ENCODE measurements around the gene FABP7. TPM values are rescaled to one million over a fixed set of nuclear protein-coding genes. Genes with fewer than 3 reads are reported as not detected.

Gene FABP7
- total and polyA plus RNA-seq, 3 experiments from 2014 or later = not detected

DNA sequence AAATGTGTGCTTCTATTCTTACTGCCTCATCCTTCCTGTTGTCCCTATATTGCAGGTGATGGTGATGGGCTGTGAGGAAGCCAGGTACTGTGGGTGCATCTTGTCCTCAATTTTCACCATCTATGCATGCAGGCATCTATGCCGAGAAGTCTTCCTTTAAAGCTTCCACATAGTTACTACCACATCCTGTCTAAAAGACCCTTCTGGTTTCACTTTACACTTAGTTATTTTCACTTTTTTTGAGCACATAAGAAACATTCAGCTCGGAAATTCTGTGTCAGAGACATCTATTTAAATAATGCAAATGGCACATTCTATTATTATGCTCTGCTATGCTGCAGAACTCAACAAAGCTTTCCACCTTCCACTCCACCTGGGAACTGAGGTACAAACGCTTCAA, 28.2 kb upstream of the FABP7 start:
- Histone ChIP-seq H3K4me3 (ENCODE audit: low read length) (no peak overlapping the region), H3K36me3 (ENCODE audit: insufficient read depth, low read length) (no peaks in the 10 kb centered on the region), H3K9me3 (ENCODE audit: low read length) (no peaks in the 10 kb centered on the region), H3K27me3 (ENCODE audit: insufficient read depth, low read length, poor library complexity, severe bottlenecking) (no peaks in the 10 kb centered on the region), H3K27ac (ENCODE audit: low read depth, low read length) (no peak overlapping the region), H3K4me1 (ENCODE audit: insufficient read depth, low read length) (peaks cover 4% of the 10 kb centered on the region)
- no peaks in the 10 kb centered on the region for H3K36me3 Mint-ChIP-seq
- CTCF ChIA-PET = interaction anchor here (1.1 kb wide), 1 partner anchor 83 kb away, joined by 3 read pairs; no protein-coding TSS in a partner anchor
- peaks cover 15 to 30% (median 19%) of the 10 kb centered on the region in 3 donors for H3K4me1 Mint-ChIP-seq
- H3K4me3 Mint-ChIP-seq = peak overlapping the region in 6 of 7 donors; percentile 28 to 65 (median 58)
- H3K27me3 Mint-ChIP-seq = no peaks in the 10 kb centered on the region
- peak in 1 of 5 donors; percentile 8 for DNase-seq
- POLR2A ChIA-PET = no interaction called here
- H3K27ac Mint-ChIP-seq = peak overlapping the region in 7 of 8 donors; percentile 9 to 81 (median 39)
- peaks cover 0 to 2% (median 0%) of the 10 kb centered on the region in 5 donors for H3K9me3 Mint-ChIP-seq

DNA sequence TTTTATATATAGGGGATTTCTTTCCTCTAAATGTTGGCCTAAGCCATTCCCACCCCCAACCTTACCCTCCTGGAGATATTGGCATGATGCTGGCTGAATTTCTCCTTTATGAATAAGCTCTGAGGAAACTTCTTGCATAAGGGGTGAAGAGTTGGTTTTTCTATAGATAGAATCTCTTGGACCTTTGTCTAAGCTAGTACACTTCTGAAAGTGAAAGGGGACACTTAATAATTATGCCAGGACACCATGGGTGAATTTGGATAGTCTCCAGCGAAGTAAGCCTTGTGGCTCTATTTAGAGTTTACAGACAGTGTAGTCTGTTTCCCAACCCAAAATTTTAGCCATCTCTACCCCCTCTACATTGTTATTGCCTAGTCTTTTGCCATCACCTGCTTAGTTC, 27.1 kb upstream of the FABP7 start:
- peaks cover 0 to 2% (median 0%) of the 10 kb centered on the region in 5 donors for H3K9me3 Mint-ChIP-seq
- H3K36me3 Mint-ChIP-seq = no peaks in the 10 kb centered on the region
- H3K4me3 Mint-ChIP-seq = no peak overlapping the region
- H3K4me1 Mint-ChIP-seq = peaks cover 15 to 30% (median 19%) of the 10 kb centered on the region in 3 donors
- Histone ChIP-seq H3K9me3 (ENCODE audit: low read length) (no peaks in the 10 kb centered on the region), H3K4me3 (ENCODE audit: low read length) (no peak overlapping the region), H3K27me3 (ENCODE audit: insufficient read depth, low read length, poor library complexity, severe bottlenecking) (no peaks in the 10 kb centered on the region), H3K27ac (ENCODE audit: low read depth, low read length) (no peak overlapping the region), H3K4me1 (ENCODE audit: insufficient read depth, low read length) (peaks cover 4% of the 10 kb centered on the region), H3K36me3 (ENCODE audit: insufficient read depth, low read length) (no peaks in the 10 kb centered on the region)
- DNase-seq = no peak
- ChIA-PET CTCF (no interaction called here), POLR2A (no interaction called here)
- no peaks in the 10 kb centered on the region for H3K27me3 Mint-ChIP-seq
- peak overlapping the region in 2 of 8 donors; percentile 24 to 41 for H3K27ac Mint-ChIP-seq

DNA sequence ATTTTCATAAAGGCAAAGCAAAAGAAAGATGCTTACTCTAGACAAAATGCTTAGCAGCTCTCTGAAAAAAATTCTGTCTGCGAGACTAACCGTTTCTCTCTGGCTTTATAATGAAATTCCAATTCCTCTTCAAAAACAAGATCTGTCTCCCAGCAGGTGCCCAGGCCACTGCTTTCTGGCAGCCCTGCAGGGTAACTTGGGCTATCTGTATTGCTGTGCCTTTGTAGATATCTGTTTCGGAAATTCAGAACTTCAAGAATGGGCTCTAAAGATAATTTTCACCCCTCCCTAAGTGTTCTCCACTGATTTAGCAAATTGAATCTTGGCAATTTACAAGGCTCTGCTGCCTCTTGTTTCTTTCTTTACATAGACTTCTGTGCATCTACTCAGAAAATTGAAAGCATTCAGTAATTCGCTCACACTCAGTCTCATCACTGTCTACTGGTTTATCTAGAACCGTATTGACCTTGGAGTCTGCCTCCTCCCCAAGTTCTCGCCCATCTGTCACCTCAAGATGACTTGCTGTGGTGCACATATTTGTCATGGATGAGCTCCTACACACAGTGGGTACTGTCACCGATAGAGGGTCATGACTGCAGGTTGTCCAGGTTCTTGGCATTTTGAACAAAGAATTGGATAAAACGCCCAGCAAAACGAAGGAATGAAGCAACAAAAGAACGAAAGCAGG, 26.4 kb upstream of the FABP7 start:
- H3K9me3 ChIP-seq (ENCODE audit: low read length) = no peaks in the 10 kb centered on the region
- Mint-ChIP-seq H3K27ac (peak overlapping the region in 1 of 8 donors; percentile 8), H3K4me1 (peaks cover 15 to 30% (median 16%) of the 10 kb centered on the region in 3 donors), H3K4me3 (no peak overlapping the region), H3K36me3 (no peaks in the 10 kb centered on the region), H3K27me3 (no peaks in the 10 kb centered on the region), H3K9me3 (peaks cover 0 to under 1% (median 0%) of the 10 kb centered on the region in 5 donors)
- DNase-seq = no peak
- no peaks in the 10 kb centered on the region for H3K27me3 ChIP-seq (ENCODE audit: insufficient read depth, low read length, poor library complexity, severe bottlenecking)
- H3K4me3 ChIP-seq (ENCODE audit: low read length) = no peak overlapping the region
- POLR2A ChIA-PET = no interaction called here
- CTCF ChIA-PET = no interaction called here
- no peak overlapping the region for H3K27ac ChIP-seq (ENCODE audit: low read depth, low read length)
- H3K4me1 ChIP-seq (ENCODE audit: insufficient read depth, low read length) = peaks cover 4% of the 10 kb centered on the region
- no peaks in the 10 kb centered on the region for H3K36me3 ChIP-seq (ENCODE audit: insufficient read depth, low read length)

DNA sequence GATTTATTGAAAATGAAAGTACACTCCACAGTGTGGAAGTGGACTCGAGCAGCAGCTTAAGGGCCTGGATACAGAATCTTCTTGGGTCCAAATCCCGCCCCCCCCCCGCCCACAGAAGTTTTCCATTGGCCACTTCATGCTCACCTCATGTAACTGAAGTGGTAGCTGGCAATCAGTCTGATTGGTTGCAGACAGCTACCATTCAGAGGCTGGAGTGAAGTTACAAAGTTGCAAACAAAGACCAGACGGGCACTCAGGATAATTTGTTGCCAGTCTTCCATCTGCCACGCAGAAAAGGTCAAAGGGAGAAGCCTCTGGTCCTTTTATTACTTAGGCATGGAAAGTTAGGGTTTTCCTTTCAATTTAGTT, 25.8 kb upstream of the FABP7 start:
- no peak for DNase-seq
- Mint-ChIP-seq H3K36me3 (no peaks in the 10 kb centered on the region), H3K27ac (no peak overlapping the region), H3K9me3 (no peaks in the 10 kb centered on the region), H3K4me3 (no peak overlapping the region), H3K27me3 (no peaks in the 10 kb centered on the region), H3K4me1 (peaks cover 15 to 30% (median 16%) of the 10 kb centered on the region in 3 donors)
- Histone ChIP-seq H3K27ac (ENCODE audit: low read depth, low read length) (no peak overlapping the region), H3K27me3 (ENCODE audit: insufficient read depth, low read length, poor library complexity, severe bottlenecking) (no peaks in the 10 kb centered on the region), H3K4me3 (ENCODE audit: low read length) (no peak overlapping the region), H3K36me3 (ENCODE audit: insufficient read depth, low read length) (no peaks in the 10 kb centered on the region), H3K9me3 (ENCODE audit: low read length) (no peaks in the 10 kb centered on the region), H3K4me1 (ENCODE audit: insufficient read depth, low read length) (peaks cover 4% of the 10 kb centered on the region)
- CTCF ChIA-PET = no interaction called here
- POLR2A ChIA-PET = no interaction called here

DNA sequence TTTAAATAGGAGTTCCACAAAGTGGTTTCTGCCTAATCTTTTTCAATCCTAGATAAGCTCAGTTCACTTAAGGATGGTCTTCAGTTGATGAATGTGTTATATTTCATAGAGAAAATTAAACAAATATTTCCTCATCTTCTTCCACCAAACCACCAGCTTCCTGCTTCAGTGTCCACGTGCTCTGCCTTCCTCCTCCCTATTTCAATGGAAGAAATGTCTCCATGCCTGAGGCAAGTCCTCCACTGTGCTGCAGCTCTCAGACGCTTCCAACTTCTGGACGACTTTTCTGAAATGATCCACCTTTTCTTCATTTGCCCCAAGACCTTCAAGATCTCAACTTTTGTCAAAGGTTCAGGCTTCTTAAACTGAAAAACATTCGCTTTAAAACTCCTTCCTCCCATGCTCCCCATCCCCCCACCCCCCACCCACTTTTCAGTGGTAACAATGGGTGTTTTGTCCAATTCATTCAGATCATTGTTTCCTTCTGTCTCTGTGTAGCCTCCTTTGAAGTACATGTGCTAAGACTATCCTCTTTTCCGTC, 25.3 kb upstream of the FABP7 start:
- Mint-ChIP-seq H3K9me3 (no peaks in the 10 kb centered on the region), H3K27me3 (no peaks in the 10 kb centered on the region), H3K4me3 (no peak overlapping the region), H3K36me3 (no peaks in the 10 kb centered on the region), H3K27ac (no peak overlapping the region), H3K4me1 (peaks cover 15 to 30% (median 16%) of the 10 kb centered on the region in 3 donors)
- Histone ChIP-seq H3K4me3 (ENCODE audit: low read length) (no peak overlapping the region), H3K4me1 (ENCODE audit: insufficient read depth, low read length) (peaks cover 4% of the 10 kb centered on the region), H3K27ac (ENCODE audit: low read depth, low read length) (no peak overlapping the region), H3K27me3 (ENCODE audit: insufficient read depth, low read length, poor library complexity, severe bottlenecking) (no peaks in the 10 kb centered on the region), H3K36me3 (ENCODE audit: insufficient read depth, low read length) (no peaks in the 10 kb centered on the region), H3K9me3 (ENCODE audit: low read length) (no peaks in the 10 kb centered on the region)
- no peak for DNase-seq
- ChIA-PET CTCF (no interaction called here), POLR2A (no interaction called here)

DNA sequence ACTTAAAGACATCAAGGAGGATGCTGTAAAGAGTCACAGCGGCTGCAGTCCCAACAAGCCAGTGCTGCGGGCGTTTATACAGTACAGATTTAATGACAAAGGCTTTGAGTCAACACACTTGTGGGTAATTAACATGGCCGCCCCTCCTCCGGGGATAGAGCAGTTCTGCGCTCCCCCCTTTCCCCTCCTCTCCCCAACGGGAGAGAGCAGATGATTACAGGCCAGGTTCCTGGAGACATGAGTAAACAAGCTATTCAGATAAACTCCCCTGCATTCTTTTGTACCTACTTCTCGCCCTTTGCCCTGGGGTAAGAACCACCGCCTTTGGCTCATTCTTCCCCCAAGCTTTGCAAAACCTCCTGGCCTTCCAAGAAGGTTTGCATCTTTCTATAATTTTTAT, 23.6 kb upstream of the FABP7 start:
- CTCF ChIA-PET = no interaction called here
- Histone ChIP-seq H3K36me3 (ENCODE audit: insufficient read depth, low read length) (no peaks in the 10 kb centered on the region), H3K27me3 (ENCODE audit: insufficient read depth, low read length, poor library complexity, severe bottlenecking) (no peaks in the 10 kb centered on the region)

DNA sequence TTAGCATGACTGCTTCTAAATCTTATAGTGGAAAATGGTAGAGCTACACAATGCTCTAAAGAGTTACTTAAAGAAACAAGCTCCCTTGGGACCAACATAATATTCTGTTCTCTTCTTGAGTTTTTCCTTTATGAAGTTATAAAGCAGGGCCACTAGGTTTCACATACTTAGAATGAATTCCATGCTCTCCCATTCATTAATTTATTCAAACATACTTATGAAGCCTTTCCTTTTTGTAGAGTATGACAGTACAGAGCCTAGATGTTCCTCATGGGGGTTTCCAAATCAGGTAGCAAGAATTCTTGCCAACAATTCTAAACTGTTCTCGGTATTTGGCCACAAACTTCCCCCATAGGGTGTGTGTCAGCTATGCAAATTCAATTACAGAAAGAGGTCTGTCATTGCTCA, 20.6 kb upstream of the FABP7 start:
- Mint-ChIP-seq H3K4me1 (no peaks in the 10 kb centered on the region), H3K9me3 (peaks cover 0 to 2% (median 0%) of the 10 kb centered on the region in 5 donors), H3K4me3 (no peak overlapping the region), H3K27me3 (no peaks in the 10 kb centered on the region), H3K36me3 (no peaks in the 10 kb centered on the region), H3K27ac (no peak overlapping the region)
- H3K9me3 ChIP-seq (ENCODE audit: low read length) = no peaks in the 10 kb centered on the region
- DNase-seq = no peak
- no peaks in the 10 kb centered on the region for H3K36me3 ChIP-seq (ENCODE audit: insufficient read depth, low read length)
- POLR2A ChIA-PET = no interaction called here
- no peaks in the 10 kb centered on the region for H3K27me3 ChIP-seq (ENCODE audit: insufficient read depth, low read length, poor library complexity, severe bottlenecking)
- CTCF ChIA-PET = no interaction called here
- H3K4me3 ChIP-seq (ENCODE audit: low read length) = no peak overlapping the region
- H3K27ac ChIP-seq (ENCODE audit: low read depth, low read length) = no peak overlapping the region
- H3K4me1 ChIP-seq (ENCODE audit: insufficient read depth, low read length) = no peaks in the 10 kb centered on the region

More for the DNA sequence above, 23.6 kb upstream of the FABP7 start:
- Histone ChIP-seq H3K4me3 (ENCODE audit: low read length) (no peak overlapping the region), H3K27ac (ENCODE audit: low read depth, low read length) (no peak overlapping the region), H3K4me1 (ENCODE audit: insufficient read depth, low read length) (peaks cover 4% of the 10 kb centered on the region), H3K9me3 (ENCODE audit: low read length) (no peaks in the 10 kb centered on the region)
- DNase-seq = no peak
- H3K9me3 Mint-ChIP-seq = no peaks in the 10 kb centered on the region
- H3K27me3 Mint-ChIP-seq = no peaks in the 10 kb centered on the region
- no peaks in the 10 kb centered on the region for H3K36me3 Mint-ChIP-seq
- POLR2A ChIA-PET = no interaction called here
- no peak overlapping the region for H3K27ac Mint-ChIP-seq
- no peak overlapping the region for H3K4me3 Mint-ChIP-seq
- H3K4me1 Mint-ChIP-seq = peaks cover 11 to 26% (median 16%) of the 10 kb centered on the region in 3 donors

DNA sequence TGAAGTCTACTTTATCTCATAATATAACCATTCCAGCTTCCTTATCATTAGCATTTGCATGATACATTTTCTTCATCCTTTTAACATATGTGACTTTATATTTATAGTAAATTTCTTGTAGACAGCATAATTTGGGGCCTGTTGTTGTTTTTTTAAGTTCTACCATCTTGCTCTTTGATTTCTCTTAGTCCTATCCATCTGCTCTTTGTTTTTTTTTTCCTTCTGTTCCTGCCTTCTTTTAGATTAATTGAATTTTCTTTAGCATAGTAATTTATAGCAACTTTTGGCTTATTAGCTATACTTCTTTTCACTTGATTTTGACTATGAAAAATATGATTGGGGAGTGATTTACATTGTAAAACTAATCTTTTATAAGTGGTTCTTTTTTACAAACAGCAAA, 19.2 kb upstream of the FABP7 start:
- Mint-ChIP-seq H3K36me3 (no peaks in the 10 kb centered on the region), H3K4me3 (no peak overlapping the region), H3K27me3 (peaks cover 0 to 2% of the 10 kb centered on the region in 2 donors), H3K4me1 (no peaks in the 10 kb centered on the region), H3K27ac (no peak overlapping the region), H3K9me3 (peaks cover 0 to 2% (median 0%) of the 10 kb centered on the region in 5 donors)
- no peak for DNase-seq
- H3K9me3 ChIP-seq (ENCODE audit: low read length) = no peaks in the 10 kb centered on the region
- no peaks in the 10 kb centered on the region for H3K36me3 ChIP-seq (ENCODE audit: insufficient read depth, low read length)
- no peaks in the 10 kb centered on the region for H3K4me1 ChIP-seq (ENCODE audit: insufficient read depth, low read length)
- ChIA-PET POLR2A (no interaction called here), CTCF (no interaction called here)
- H3K27ac ChIP-seq (ENCODE audit: low read depth, low read length) = no peak overlapping the region
- no peak overlapping the region for H3K4me3 ChIP-seq (ENCODE audit: low read length)
- H3K27me3 ChIP-seq (ENCODE audit: insufficient read depth, low read length, poor library complexity, severe bottlenecking) = no peaks in the 10 kb centered on the region
